ENCODE results near the gene ARHGAP18.

Gene ARHGAP18

DNA sequence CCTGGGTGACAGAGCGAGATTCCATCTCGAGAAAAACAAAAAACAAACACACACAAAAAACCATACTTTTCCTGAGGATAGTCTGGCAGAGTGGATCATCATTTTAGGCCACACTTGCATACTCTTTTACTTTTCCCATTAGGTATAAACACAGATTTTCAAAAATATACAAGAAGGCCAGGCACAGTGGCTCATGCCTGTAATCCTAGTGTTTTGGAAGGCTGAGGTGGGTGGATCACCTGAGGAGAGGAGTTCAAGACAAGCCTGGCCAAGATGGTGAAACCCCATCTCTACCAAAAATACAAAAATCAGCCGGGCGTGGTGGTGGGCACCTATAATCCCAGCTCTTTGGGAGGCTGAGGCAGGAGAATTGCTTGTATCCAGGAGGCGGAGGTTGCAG, 85.5 kb downstream of the ARHGAP18 start:
- H3K4me3 ChIP-seq (ENCODE audit: low read length): no peak overlapping the region
- H3K9ac ChIP-seq (ENCODE audit: low read length): no peak overlapping the region
- no peaks in the 10 kb centered on the region for H3K9me3 ChIP-seq (ENCODE audit: control insufficient read depth, low read length)
- peaks cover 13% of the 10 kb centered on the region for H3K4me1 ChIP-seq (ENCODE audit: control insufficient read depth, insufficient read depth, low read length)
- peaks cover 25% of the 10 kb centered on the region for H3K36me3 ChIP-seq (ENCODE audit: control insufficient read depth, insufficient read depth, low read length, severe bottlenecking)
- DNase-seq (ENCODE audit: low read depth): no peak
- H3K27me3 ChIP-seq (replicated peaks; ENCODE audit: control insufficient read depth, insufficient read depth, low read length): no peaks in the 10 kb centered on the region

DNA sequence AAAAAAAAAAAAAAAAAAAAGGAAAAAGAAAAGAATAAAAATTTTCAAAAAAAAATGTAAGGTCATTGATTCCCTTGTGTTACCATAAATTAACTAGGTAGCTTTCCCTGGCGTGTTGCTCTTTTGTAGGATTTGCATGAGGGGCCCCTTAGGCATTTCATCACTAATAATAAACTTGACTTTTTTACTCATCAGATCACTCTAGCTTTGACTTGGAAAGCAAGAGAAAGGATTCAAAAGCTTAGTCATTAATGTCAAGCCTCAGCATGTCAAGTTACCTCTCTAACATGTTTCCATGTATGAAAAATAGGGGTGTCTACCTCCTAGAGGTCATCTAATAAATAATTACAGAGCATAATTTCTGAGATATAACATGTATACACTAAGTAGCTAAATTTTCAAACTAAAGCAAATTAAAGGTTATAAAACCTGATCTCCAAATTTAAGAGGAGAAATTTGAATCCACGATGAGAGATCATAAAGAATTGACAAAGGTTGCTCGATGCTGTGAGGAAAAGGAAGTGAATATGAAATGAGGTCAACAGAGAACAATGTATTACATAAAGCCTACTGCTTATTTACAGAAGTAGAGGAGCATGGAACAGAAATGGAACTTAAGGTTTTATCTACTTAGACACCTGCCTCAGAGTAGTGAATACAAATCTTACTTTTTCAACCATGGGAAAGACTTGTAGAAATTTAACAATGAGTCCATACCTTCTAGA, 86.8 kb downstream of the ARHGAP18 start:
- Histone ChIP-seq H3K9me3 (ENCODE audit: control insufficient read depth, low read length) (no peaks in the 10 kb centered on the region), H3K4me1 (ENCODE audit: control insufficient read depth, insufficient read depth, low read length) (peaks cover 13% of the 10 kb centered on the region), H3K36me3 (ENCODE audit: control insufficient read depth, insufficient read depth, low read length, severe bottlenecking) (peaks cover 17% of the 10 kb centered on the region), H3K4me3 (ENCODE audit: low read length) (no peak overlapping the region), H3K27me3 (replicated peaks; ENCODE audit: control insufficient read depth, insufficient read depth, low read length) (no peaks in the 10 kb centered on the region), H3K9ac (ENCODE audit: low read length) (no peak overlapping the region)
- no peak for DNase-seq (ENCODE audit: low read depth)

DNA sequence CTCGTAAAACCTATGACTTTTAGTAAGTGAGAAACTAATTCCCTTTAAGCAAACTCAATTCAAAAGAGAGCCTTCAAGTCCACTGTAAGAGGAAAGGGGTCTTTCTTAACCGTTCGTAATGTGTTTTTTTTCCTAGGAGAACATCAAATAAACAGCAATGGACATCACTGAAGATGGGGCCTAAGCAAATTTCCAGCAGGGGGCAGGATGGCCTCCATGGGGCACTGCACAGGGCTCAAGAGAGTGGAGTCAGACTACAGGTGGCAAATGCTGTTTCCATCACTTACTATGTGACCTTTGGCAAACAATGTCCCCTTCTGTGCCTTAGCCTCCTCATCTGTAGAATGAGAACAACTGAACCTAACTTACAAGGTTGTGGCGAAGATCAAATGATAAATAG, 88.7 kb downstream of the ARHGAP18 start:
- Histone ChIP-seq H3K36me3 (ENCODE audit: control insufficient read depth, insufficient read depth, low read length, severe bottlenecking) (peaks cover 28% of the 10 kb centered on the region), H3K9me3 (ENCODE audit: control insufficient read depth, low read length) (no peaks in the 10 kb centered on the region), H3K9ac (ENCODE audit: low read length) (no peak overlapping the region), H3K27me3 (replicated peaks; ENCODE audit: control insufficient read depth, insufficient read depth, low read length) (no peaks in the 10 kb centered on the region), H3K4me3 (ENCODE audit: low read length) (no peak overlapping the region), H3K4me1 (ENCODE audit: control insufficient read depth, insufficient read depth, low read length) (no peaks in the 10 kb centered on the region)
- no peak for DNase-seq (ENCODE audit: low read depth)

DNA sequence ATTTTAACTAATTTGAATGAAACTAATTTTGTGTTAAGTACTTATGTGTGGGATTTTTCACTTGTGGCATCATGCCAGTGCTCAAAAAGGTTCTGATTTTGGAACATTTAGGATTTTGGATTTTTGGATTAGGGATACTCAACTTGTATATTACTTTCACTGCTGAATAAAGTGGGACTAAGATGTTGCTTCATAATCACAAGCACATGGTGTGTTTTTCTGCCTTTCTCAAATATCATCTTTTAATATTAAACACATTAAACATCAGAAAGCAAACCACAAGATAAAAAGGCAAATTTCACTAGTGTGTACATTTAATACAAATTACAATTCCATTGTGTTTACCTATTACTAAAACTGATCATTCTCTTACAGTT, 89.8 kb downstream of the ARHGAP18 start:
- H3K36me3 ChIP-seq (ENCODE audit: control insufficient read depth, insufficient read depth, low read length, severe bottlenecking): peaks cover 36% of the 10 kb centered on the region
- H3K4me1 ChIP-seq (ENCODE audit: control insufficient read depth, insufficient read depth, low read length): peaks cover 7% of the 10 kb centered on the region
- no peak overlapping the region for H3K4me3 ChIP-seq (ENCODE audit: low read length)
- H3K27me3 ChIP-seq (replicated peaks; ENCODE audit: control insufficient read depth, insufficient read depth, low read length): no peaks in the 10 kb centered on the region
- peak; percentile 39 for DNase-seq (ENCODE audit: low read depth)
- H3K9me3 ChIP-seq (ENCODE audit: control insufficient read depth, low read length): no peaks in the 10 kb centered on the region
- no peak overlapping the region for H3K9ac ChIP-seq (ENCODE audit: low read length)

DNA sequence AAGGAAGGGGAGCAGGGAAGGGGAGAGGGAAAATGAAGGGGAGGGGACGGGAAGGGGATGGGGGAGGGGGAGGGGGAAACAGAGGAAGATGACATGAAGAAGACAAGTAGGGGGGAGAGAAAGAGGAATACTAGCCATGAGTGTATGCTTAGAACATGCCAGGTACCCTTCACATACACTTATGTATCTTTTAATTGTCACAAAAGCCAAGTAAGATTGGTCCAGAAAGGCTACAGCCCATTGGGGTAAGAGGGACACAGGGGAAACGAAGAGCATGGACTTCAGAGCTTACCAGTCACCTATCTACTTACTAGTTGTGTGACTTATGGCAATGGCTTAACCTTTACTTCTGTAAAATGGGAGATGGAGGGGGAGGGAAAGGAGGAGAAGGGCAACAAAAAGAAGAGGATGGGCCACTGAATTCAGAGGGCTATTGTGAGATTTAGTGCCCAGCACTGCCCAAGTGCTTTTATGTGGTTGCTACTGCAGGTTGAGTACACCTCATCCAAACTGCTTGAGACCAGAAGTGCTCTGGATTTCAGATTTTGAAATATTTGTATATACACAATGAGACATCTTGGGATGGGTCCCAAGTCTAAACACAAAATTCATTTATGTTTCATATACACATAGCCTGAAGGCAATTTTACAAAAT, 90.3 kb downstream of the ARHGAP18 start:
- H3K9me3 ChIP-seq (ENCODE audit: control insufficient read depth, low read length): no peaks in the 10 kb centered on the region
- no peak for DNase-seq (ENCODE audit: low read depth)
- peaks cover 10% of the 10 kb centered on the region for H3K4me1 ChIP-seq (ENCODE audit: control insufficient read depth, insufficient read depth, low read length)
- H3K27me3 ChIP-seq (replicated peaks; ENCODE audit: control insufficient read depth, insufficient read depth, low read length): no peaks in the 10 kb centered on the region
- H3K36me3 ChIP-seq (ENCODE audit: control insufficient read depth, insufficient read depth, low read length, severe bottlenecking): peaks cover 41% of the 10 kb centered on the region
- H3K4me3 ChIP-seq (ENCODE audit: low read length): no peak overlapping the region
- H3K9ac ChIP-seq (ENCODE audit: low read length): no peak overlapping the region

DNA sequence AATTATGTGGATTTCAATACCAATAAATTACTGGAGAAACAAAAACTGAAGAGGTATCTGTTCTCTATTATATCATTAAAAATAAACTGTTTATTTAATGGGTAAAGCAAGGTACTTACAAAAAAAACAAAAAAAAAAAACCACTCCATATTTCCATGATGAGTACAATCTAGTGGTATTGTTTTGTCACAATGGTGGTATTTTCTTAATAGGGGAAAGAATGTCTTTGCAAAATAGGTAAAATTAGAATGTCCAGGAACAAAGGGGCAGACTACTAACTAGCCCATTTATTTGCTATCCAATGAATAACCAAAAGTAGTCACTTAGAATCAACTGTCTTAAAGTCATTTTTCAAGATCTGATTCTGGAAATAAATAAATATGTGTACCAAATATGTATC, 92.0 kb downstream of the ARHGAP18 start:
- Histone ChIP-seq H3K4me3 (ENCODE audit: low read length) (no peak overlapping the region), H3K4me1 (ENCODE audit: control insufficient read depth, insufficient read depth, low read length) (peaks cover 10% of the 10 kb centered on the region), H3K36me3 (ENCODE audit: control insufficient read depth, insufficient read depth, low read length, severe bottlenecking) (peaks cover 47% of the 10 kb centered on the region), H3K9me3 (ENCODE audit: control insufficient read depth, low read length) (no peaks in the 10 kb centered on the region), H3K27me3 (replicated peaks; ENCODE audit: control insufficient read depth, insufficient read depth, low read length) (no peaks in the 10 kb centered on the region), H3K9ac (ENCODE audit: low read length) (no peak overlapping the region)
- DNase-seq (ENCODE audit: low read depth): peak; percentile 34

DNA sequence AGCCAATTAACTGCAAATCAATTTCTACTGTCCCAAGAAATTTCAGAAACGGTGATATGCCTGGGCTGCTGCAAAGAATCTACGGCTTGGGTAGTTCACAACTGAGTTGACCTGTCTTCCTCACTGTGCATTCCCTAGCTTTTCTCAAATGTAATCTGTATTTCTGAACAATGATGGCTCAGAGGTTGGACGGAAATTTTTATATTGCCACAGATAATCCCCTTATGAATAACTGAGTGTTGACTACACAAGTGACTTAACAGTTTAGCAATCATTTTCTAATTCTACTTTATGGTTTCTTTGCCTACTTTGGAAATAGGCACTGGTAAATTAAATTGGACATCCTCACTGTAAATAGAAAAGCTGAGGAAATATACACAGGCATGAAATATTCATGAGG, 94.5 kb downstream of the ARHGAP18 start:
- Histone ChIP-seq H3K9ac (ENCODE audit: low read length) (no peak overlapping the region), H3K9me3 (ENCODE audit: control insufficient read depth, low read length) (no peaks in the 10 kb centered on the region), H3K27me3 (replicated peaks; ENCODE audit: control insufficient read depth, insufficient read depth, low read length) (no peaks in the 10 kb centered on the region), H3K36me3 (ENCODE audit: control insufficient read depth, insufficient read depth, low read length, severe bottlenecking) (peaks cover 38% of the 10 kb centered on the region), H3K4me3 (ENCODE audit: low read length) (no peak overlapping the region), H3K4me1 (ENCODE audit: control insufficient read depth, insufficient read depth, low read length) (peaks cover 10% of the 10 kb centered on the region)
- no peak for DNase-seq (ENCODE audit: low read depth)

DNA sequence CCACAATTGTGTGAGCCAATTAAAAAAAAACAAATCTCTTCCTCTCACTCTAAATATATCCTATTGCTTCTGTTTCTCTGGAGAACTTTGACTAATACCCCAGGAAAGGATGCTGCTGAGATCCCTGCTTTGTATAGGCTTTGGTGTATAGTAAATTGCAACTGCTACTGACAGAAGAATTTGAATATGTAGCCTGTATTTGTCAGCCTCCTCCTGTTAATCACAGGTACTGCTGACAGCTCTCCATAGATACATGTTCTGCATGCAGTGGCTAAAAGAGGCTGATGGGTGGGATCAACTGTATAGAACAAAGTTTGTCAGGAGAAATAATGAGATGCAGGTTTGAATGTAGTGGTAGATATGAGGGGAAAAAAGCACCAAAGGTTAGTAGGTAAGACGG, 95.0 kb downstream of the ARHGAP18 start:
- Histone ChIP-seq H3K9me3 (ENCODE audit: control insufficient read depth, low read length) (no peaks in the 10 kb centered on the region), H3K9ac (ENCODE audit: low read length) (no peak overlapping the region), H3K4me3 (ENCODE audit: low read length) (no peak overlapping the region), H3K4me1 (ENCODE audit: control insufficient read depth, insufficient read depth, low read length) (peaks cover 11% of the 10 kb centered on the region), H3K27me3 (replicated peaks; ENCODE audit: control insufficient read depth, insufficient read depth, low read length) (no peaks in the 10 kb centered on the region), H3K36me3 (ENCODE audit: control insufficient read depth, insufficient read depth, low read length, severe bottlenecking) (peaks cover 41% of the 10 kb centered on the region)
- DNase-seq (ENCODE audit: low read depth): no peak

DNA sequence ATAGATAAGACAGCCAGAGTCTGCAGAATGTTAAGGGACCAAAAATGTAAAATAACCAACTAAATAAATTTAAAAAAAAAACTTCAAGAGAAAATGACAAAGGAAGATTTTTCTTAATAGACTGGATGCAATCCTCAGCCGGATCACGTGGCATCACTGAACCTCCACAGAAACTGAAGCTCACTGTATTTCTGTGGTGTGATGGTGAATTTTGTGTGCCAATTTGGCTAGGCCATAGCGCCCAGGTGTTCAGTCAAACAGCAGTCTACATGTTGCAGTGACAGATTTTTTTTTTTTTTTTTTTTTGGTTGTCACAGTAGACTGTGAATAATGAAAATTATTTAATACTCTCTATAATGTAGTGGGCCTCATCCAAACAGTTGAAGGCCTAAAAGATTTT, 95.5 kb downstream of the ARHGAP18 start:
- peaks cover 42% of the 10 kb centered on the region for H3K36me3 ChIP-seq (ENCODE audit: control insufficient read depth, insufficient read depth, low read length, severe bottlenecking)
- no peaks in the 10 kb centered on the region for H3K27me3 ChIP-seq (replicated peaks; ENCODE audit: control insufficient read depth, insufficient read depth, low read length)
- no peak for DNase-seq (ENCODE audit: low read depth)

DNA sequence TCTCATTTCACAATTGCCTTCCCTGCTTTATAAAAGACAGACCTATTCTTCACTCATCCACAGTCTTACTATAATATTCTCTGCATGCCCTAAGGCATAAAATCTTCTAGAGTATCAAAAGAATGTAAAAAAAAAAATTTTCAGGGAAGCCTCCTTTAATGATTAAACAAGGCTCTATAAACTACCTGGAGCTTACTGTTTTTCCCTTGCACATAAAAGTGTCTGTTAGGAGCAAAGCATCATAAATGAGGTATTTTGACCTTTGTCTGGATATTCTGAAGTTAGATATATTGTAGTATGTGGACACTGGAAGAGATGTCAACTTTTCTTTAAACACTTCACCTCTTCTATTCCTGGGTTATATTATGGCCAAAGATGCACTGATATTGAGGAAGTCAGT, 97.5 kb downstream of the ARHGAP18 start:
- Histone ChIP-seq H3K4me3 (ENCODE audit: low read length) (no peak overlapping the region), H3K9ac (ENCODE audit: low read length) (no peak overlapping the region), H3K4me1 (ENCODE audit: control insufficient read depth, insufficient read depth, low read length) (peaks cover 35% of the 10 kb centered on the region), H3K36me3 (ENCODE audit: control insufficient read depth, insufficient read depth, low read length, severe bottlenecking) (peaks cover 36% of the 10 kb centered on the region), H3K9me3 (ENCODE audit: control insufficient read depth, low read length) (no peaks in the 10 kb centered on the region), H3K27me3 (replicated peaks; ENCODE audit: control insufficient read depth, insufficient read depth, low read length) (no peaks in the 10 kb centered on the region)
- DNase-seq (ENCODE audit: low read depth): no peak

More for the DNA sequence above, 95.5 kb downstream of the ARHGAP18 start:
- Histone ChIP-seq H3K9me3 (ENCODE audit: control insufficient read depth, low read length) (no peaks in the 10 kb centered on the region), H3K4me1 (ENCODE audit: control insufficient read depth, insufficient read depth, low read length) (peaks cover 17% of the 10 kb centered on the region), H3K9ac (ENCODE audit: low read length) (no peak overlapping the region), H3K4me3 (ENCODE audit: low read length) (no peak overlapping the region)

DNA sequence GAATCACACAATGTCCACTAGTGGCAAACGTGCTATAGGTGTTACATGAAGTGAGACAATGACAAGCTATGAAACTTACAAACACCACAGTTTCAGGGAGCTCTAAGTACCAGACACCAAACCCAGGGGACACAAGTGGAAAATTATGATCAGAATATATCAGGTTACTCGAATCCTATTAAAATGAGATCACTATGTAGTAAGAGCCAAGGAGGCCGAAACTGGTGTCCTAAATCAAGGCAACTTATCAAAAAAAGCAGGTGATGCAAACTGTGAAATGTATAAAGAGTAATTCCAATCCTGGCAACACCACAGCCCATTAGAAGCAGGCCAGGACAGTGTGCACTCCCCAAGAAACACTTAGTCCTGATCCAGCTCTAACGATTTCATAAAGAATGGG, 100.3 kb downstream of the ARHGAP18 start:
- no peak for DNase-seq (ENCODE audit: low read depth)
- H3K9me3 ChIP-seq (ENCODE audit: control insufficient read depth, low read length): no peaks in the 10 kb centered on the region
- peaks cover 40% of the 10 kb centered on the region for H3K4me1 ChIP-seq (ENCODE audit: control insufficient read depth, insufficient read depth, low read length)
- peaks cover 24% of the 10 kb centered on the region for H3K36me3 ChIP-seq (ENCODE audit: control insufficient read depth, insufficient read depth, low read length, severe bottlenecking)
- H3K9ac ChIP-seq (ENCODE audit: low read length): peak overlapping the region; percentile 27
- no peaks in the 10 kb centered on the region for H3K27me3 ChIP-seq (replicated peaks; ENCODE audit: control insufficient read depth, insufficient read depth, low read length)
- peak overlapping the region; percentile 18 for H3K4me3 ChIP-seq (ENCODE audit: low read length)
